Naive thymus-derived CD8-positive, alpha-beta T cell (primary cell): ENCODE results near the gene MED8. TPM values are rescaled to one million over a fixed set of nuclear protein-coding genes. Genes with fewer than 3 reads are reported as not detected.

ENCODE experiments used
- ATAC-seq, 2 donors: fragments of 150-1000 bp; cut with Tn5 transposase in 1 of 2; sonication (Bioruptor Pico), chemical (Tn5 transposase) in 1 of 2; 1 replicate in 1 of 2; 2 replicates in 1 of 2; pipeline ENCODE4 v1.10.0; 2021; ENCODE audit warnings: mild to moderate bottlenecking in 2 of 2, moderate library complexity in 2 of 2
- POLR2A ChIA-PET: fragments of 350-600 bp; sonication (Branson Sonifier 250); formaldehyde crosslinking; loops from one replicate; lab custom pipeline; 2021; ENCODE audit warnings: antibody characterized with exemption; lab: Charles Lee
- DNase-seq, 10 donors: peaks; one replicate each; pipeline versions ENCODE4 v3.0.0 to v3.0.0-alpha.2; 2020 to 2022
- H3K27ac Mint-ChIP-seq, 10 donors: one replicate each; pipeline ENCODE4 v1.8.0; 2020 to 2022; ENCODE audit warnings: mild to moderate bottlenecking in 10 of 10, mixed read lengths in 10 of 10, moderate library complexity in 4 of 10, inconsistent platforms in 1 of 10
- H3K27me3 Mint-ChIP-seq, 5 donors: one replicate each; pipeline ENCODE4 v1.8.0; 2021 to 2022; ENCODE audit warnings: mixed read lengths in 5 of 5
- H3K36me3 Mint-ChIP-seq, 3 donors: one replicate each; pipeline ENCODE4 v1.8.0; 2020 to 2022; ENCODE audit warnings: mixed read lengths in 3 of 3, mild to moderate bottlenecking in 2 of 3, inconsistent platforms in 1 of 3
- H3K4me1 Mint-ChIP-seq, 4 donors: one replicate each; pipeline ENCODE4 v1.8.0; 2021 to 2022; ENCODE audit warnings: mixed read lengths in 4 of 4
- H3K4me3 Mint-ChIP-seq, 10 donors: one replicate each; pipeline ENCODE4 v1.8.0; 2020 to 2022; ENCODE audit warnings: mild to moderate bottlenecking in 10 of 10, mixed read lengths in 10 of 10, moderate library complexity in 6 of 10, inconsistent platforms in 1 of 10
- H3K9me3 Mint-ChIP-seq, 9 donors: one replicate each; pipeline ENCODE4 v1.8.0; 2020 to 2022; ENCODE audit warnings: mixed read lengths in 9 of 9, mild to moderate bottlenecking in 3 of 9, inconsistent platforms in 1 of 9, moderate library complexity in 1 of 9
- microRNA-seq: library from miRNA; unstranded; fragments of <30 nt; microRNA quantifications from one replicate; pipeline ENCODE4 v1.2.0, GENCODE V29; 2022; ENCODE audit warnings: borderline microRNAs expressed
- polyA plus RNA-seq, 3 donors: library from polyadenylated mRNA; unstranded; fragments of 300-500 nt; fragmentation: Illumina TruSeq; gene quantifications; one replicate each; pipeline ENCODE4 v1.2.3, GENCODE V29; 2021
- total RNA-seq, 8 experiments: library from RNA in 2 of 8; stranded (reverse) in 2 of 8; gene quantifications; one replicate each; pipeline ENCODE4 v1.2.3 and lab custom pipeline; 2021 to 2026

Gene MED8
- total and polyA plus RNA-seq, 5 experiments from 2014 or later, result 16.8 to 34.7 (median 29.8) TPM

DNA sequence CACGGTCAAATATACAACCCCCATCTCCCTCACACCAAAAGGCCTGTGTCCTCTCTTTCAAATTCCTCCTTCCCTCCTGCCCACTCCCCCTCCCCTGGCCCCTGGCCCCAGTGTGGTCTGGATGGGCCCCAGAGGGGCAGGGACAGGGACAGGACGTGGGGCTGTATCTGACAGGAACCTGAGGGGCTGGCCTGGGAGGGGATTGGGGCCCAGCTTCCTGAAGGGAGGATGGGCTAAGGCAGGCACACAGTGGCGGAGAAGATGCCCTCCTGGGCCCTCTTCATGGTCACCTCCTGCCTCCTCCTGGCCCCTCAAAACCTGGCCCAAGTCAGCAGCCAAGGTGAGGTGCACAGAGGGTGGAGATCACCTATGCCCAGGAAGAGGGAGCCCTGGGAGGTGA is 52.0 kb downstream of the MED8 start, which contains the start of gene MPL:
MPL (plus strand) TSS at position 231 of the 400 bp plus-strand sequence; CDS start at position 262, 31 bp downstream.
- Mint-ChIP-seq H3K27me3 (peaks cover 0 to 1% (median 0%) of the 10 kb centered on the region in 5 donors), H3K9me3 (no peaks in the 10 kb centered on the region), H3K36me3 (no peaks in the 10 kb centered on the region), H3K4me3 (no peak within 1 kb of the TSS), H3K4me1 (peaks cover 0 to 2% (median 0%) of the 10 kb centered on the region in 4 donors), H3K27ac (peak within 1 kb of the TSS in 2 of 10 donors; percentile 38 to 43)
- DNase-seq (no peak), ATAC-seq (no peak)
- POLR2A ChIA-PET, result no interaction called here

DNA sequence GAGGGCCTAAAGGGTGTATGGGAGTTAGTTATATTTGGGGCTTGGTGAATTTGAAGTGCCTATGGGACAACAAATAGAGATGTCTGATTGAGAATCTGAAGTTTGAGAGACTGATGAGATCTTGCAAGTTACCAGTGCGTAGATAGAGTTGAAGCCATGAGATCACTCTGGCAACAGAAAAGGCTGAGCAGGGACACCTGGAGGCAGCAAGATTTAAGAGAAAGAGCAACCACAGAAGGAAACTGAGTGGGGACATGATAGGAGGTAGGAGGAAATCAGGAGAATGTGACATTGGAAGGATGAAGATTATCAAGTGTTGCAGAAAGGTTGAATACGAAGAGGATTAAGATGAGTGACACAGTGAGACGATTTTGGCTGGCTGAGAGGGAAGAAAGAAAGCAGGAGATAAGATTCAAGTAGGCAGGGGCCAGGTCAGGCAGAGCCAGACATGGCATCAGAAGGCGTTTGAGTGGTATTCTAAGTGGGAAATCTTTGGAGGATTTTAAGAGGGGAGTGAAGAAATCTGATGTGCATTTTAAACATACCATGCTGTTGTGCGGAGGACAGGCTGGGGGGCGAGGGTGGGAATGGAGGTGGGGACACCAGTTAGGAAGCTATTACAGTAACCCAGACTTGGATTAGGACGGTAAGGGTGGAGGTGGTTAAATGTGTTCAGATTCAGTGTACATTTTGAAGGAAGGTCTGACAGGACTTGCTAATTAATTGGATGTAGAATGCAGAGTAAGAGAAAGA is 55.0 kb downstream of the MED8 start:
- ATAC-seq (no peak), DNase-seq (no peak)
- Mint-ChIP-seq H3K27ac (peak overlapping the region in 2 of 10 donors; percentile 3 to 7), H3K9me3 (no peaks in the 10 kb centered on the region), H3K4me3 (no peak overlapping the region), H3K27me3 (peaks cover 0 to 1% (median 0%) of the 10 kb centered on the region in 5 donors), H3K36me3 (no peaks in the 10 kb centered on the region), H3K4me1 (peaks cover 0 to 3% (median under 1%) of the 10 kb centered on the region in 4 donors)
- POLR2A ChIA-PET, result no interaction called here

Small RNAs within 50 kb of the gene (microRNA-seq; reads per million reads assigned to microRNA genes)
- gene MIR6734, result not detected

Other genes starting within 250 kb of the MED8 start
- gene EBNA1BP2, start 217.5 kb downstream of the MED8 start, total RNA-seq, result 10 to 100 TPM; 27.3 to 30.4 TPM
- gene EBNA1BP2, start 217.5 kb downstream of the MED8 start, polyA plus RNA-seq, result 10 to 100 TPM; 50.9 to 57.4 (median 54.9) TPM
- gene CFAP57, start 217.5 kb downstream of the MED8 start, total RNA-seq, result not detected
- under 1 TPM in 1 of 3 donors, not detected in 2; 0.04 TPM for gene CFAP57, start 217.5 kb downstream of the MED8 start, polyA plus RNA-seq
- gene TMEM125, start 119.8 kb downstream of the MED8 start, total RNA-seq, result not detected
- under 1 TPM in 2 of 3 donors, not detected in 1; 0.23 to 0.33 TPM for gene TMEM125, start 119.8 kb downstream of the MED8 start, polyA plus RNA-seq
- gene C1orf210, start 104.2 kb downstream of the MED8 start, total RNA-seq, result not detected
- under 1 TPM in 1 of 3 donors, not detected in 2; 0.13 TPM for gene C1orf210, start 104.2 kb downstream of the MED8 start, polyA plus RNA-seq
- gene TIE1, start 88.8 kb downstream of the MED8 start, total RNA-seq, result not detected
- gene TIE1, start 88.8 kb downstream of the MED8 start, polyA plus RNA-seq, result not detected
- not detected for gene MPL, start 52.0 kb downstream of the MED8 start, total RNA-seq
- gene MPL, start 52.0 kb downstream of the MED8 start, polyA plus RNA-seq, result not detected
- gene CDC20, start 30.8 kb downstream of the MED8 start, total RNA-seq, result under 1 TPM; 0.39 to 0.77 TPM
- gene CDC20, start 30.8 kb downstream of the MED8 start, polyA plus RNA-seq, result under 1 TPM in 1 of 3 donors, not detected in 2; 0.59 TPM
- 10 to 100 TPM; 30.3 to 30.8 TPM for gene ELOVL1, start 21.8 kb downstream of the MED8 start, total RNA-seq
- 10 to 100 TPM; 39.8 to 49.4 (median 45.4) TPM for gene ELOVL1, start 21.8 kb downstream of the MED8 start, polyA plus RNA-seq
- gene SZT2, start 99 bp upstream of the MED8 start, total RNA-seq, result 100 to 1,000 TPM; 133 to 138 TPM
- gene SZT2, start 99 bp upstream of the MED8 start, polyA plus RNA-seq, result 1 to 10 TPM; 2.1 to 7.9 (median 4.9) TPM
- gene HYI, start 64.1 kb upstream of the MED8 start, total RNA-seq, result 10 to 100 TPM; 17.5 to 18.9 TPM
- 1 to 10 TPM; 2.4 to 4.8 (median 2.7) TPM for gene HYI, start 64.1 kb upstream of the MED8 start, polyA plus RNA-seq
- under 1 TPM in 1 of 2 experiments, not detected in 1; 0.08 TPM for gene PTPRF, start 141.1 kb upstream of the MED8 start, total RNA-seq
- gene PTPRF, start 141.1 kb upstream of the MED8 start, polyA plus RNA-seq, result not detected